ENCODE results near the gene FBXO46. TPM values are rescaled to one million over a fixed set of nuclear protein-coding genes. Genes with fewer than 3 reads are reported as not detected.
A peak's percentile ranks its signal among the peaks of the same experiment; 100 is the strongest.

FBXO46 gene
- total RNA-seq, 8 experiments from 2014 or later = 6.4 to 24.3 (median 8.9) TPM

GRCh38 chr19:45681391-45682015 is 49.2 kb downstream of the FBXO46 start:
- Histone ChIP-seq H3K27ac (no peak overlapping the region), H3K4me1 (replicated peaks in 1 of 2) (peaks cover 0 to 8% of the 10 kb centered on the region in 2 donors), H3K4me3 (peak overlapping the region; percentile 13 to 27 (median 19))
- peak; percentile 71 to 93 (median 82) for ATAC-seq (replicated peaks in 6 of 8)
- WGBS, 10 experiments = 0 to 40% (median 5%) methylated on average over 3 to 9 of the region's 51 CpGs
- in situ Hi-C loops (cut with MboI; ENCODE audit: low pct_unique_long_range_greater_than_20kb in 2 of 9, low sequenced_read_pairs in 9 of 9, unreplicated experiment in 9 of 9) = loop anchor here in 1 of 9 experiments (25.0 kb wide), 1 partner anchor 169 kb away; the partner anchor contains the start of gene VASP

- H3K27ac ChIP-seq = no peak overlapping the region
- H3K4me3 ChIP-seq = peak overlapping the region; percentile 7 to 20 (median 11)
- ATAC-seq (replicated peaks in 6 of 8) = peak in 7 of 8 experiments; percentile 5 to 84 (median 82)
- H3K4me1 ChIP-seq (replicated peaks in 1 of 2) = peaks cover 0 to 8% of the 10 kb centered on the region in 2 donors
- in situ Hi-C loops (cut with MboI; ENCODE audit: low pct_unique_long_range_greater_than_20kb in 2 of 9, low sequenced_read_pairs in 9 of 9, unreplicated experiment in 9 of 9) = loop anchor here in 1 of 9 experiments (25.0 kb wide), 1 partner anchor 165 kb away; the partner anchor contains the start of gene VASP
- WGBS, 10 experiments = 0 to 90% (median 20%) methylated on average over 1 to 19 of the region's 49 CpGs; no CpG with 5 or more reads in 1 of the 10 experiments
Observed at GRCh38 chr19:45677351-45678230, 53.1 kb downstream of the FBXO46 start.

GRCh38 chr19:45676851-45677263 is 53.8 kb downstream of the FBXO46 start:
- in situ Hi-C loops (cut with MboI; ENCODE audit: low pct_unique_long_range_greater_than_20kb in 2 of 9, low sequenced_read_pairs in 9 of 9, unreplicated experiment in 9 of 9) = loop anchor here in 1 of 9 experiments (25.0 kb wide), 1 partner anchor 165 kb away; the partner anchor contains the start of gene VASP
- H3K4me3 ChIP-seq = peak overlapping the region in 4 of 5 donors; percentile 9 to 20 (median 14)
- peaks cover 0 to 8% of the 10 kb centered on the region in 2 donors for H3K4me1 ChIP-seq (replicated peaks in 1 of 2)
- H3K27ac ChIP-seq = no peak overlapping the region
- ATAC-seq (replicated peaks in 6 of 8) = peak in 6 of 8 experiments; percentile 14 to 53 (median 48)
- whole genome bisulfite sequencing, 10 experiments = 0% methylated on average over 1 to 5 of the region's 28 CpGs; no CpG with 5 or more reads in 8 of the 10 experiments

- no peak overlapping the region for H3K27ac ChIP-seq
- in situ Hi-C loops (cut with MboI; ENCODE audit: low pct_unique_long_range_greater_than_20kb in 2 of 9, low sequenced_read_pairs in 9 of 9, unreplicated experiment in 9 of 9) = loop anchor here in 1 of 9 experiments (25.0 kb wide), 1 partner anchor 163 kb away; the partner anchor contains the start of gene VASP
- no peak for ATAC-seq (replicated peaks in 6 of 8)
- H3K4me1 ChIP-seq (replicated peaks in 1 of 2) = peaks cover 0 to 7% of the 10 kb centered on the region in 2 donors
- no peak overlapping the region for H3K4me3 ChIP-seq
- WGBS, 10 experiments = 55 to 100% (median 79%) methylated on average over 1 to 5 of the region's 7 CpGs; no CpG with 5 or more reads in 4 of the 10 experiments
Observed at GRCh38 chr19:45674946-45675345, 55.8 kb downstream of the FBXO46 start.

GRCh38 chr19:45670670-45671453 is 59.8 kb downstream of the FBXO46 start:
- in situ Hi-C loops (cut with MboI; ENCODE audit: low pct_unique_long_range_greater_than_20kb in 2 of 9, low sequenced_read_pairs in 9 of 9, unreplicated experiment in 9 of 9) = no loop called here
- peak in 7 of 8 experiments; percentile 17 to 77 (median 53) for ATAC-seq (replicated peaks in 6 of 8)
- Histone ChIP-seq H3K27ac (no peak overlapping the region), H3K4me3 (peak overlapping the region in 2 of 5 donors; percentile 22 to 24), H3K4me1 (replicated peaks in 1 of 2) (peaks cover 4 to 7% of the 10 kb centered on the region in 2 donors)
- WGBS, 10 experiments = no CpG with 5 or more reads among the region's 42 CpGs

GRCh38 chr19:45668342-45668871 is 62.3 kb downstream of the FBXO46 start:
- in situ Hi-C loops (cut with MboI; ENCODE audit: low pct_unique_long_range_greater_than_20kb in 2 of 9, low sequenced_read_pairs in 9 of 9, unreplicated experiment in 9 of 9) = no loop called here
- peaks cover 4 to 7% of the 10 kb centered on the region in 2 donors for H3K4me1 ChIP-seq (replicated peaks in 1 of 2)
- peak overlapping the region; percentile 29 to 55 (median 49) for H3K4me3 ChIP-seq
- 0 to 10% (median 0%) methylated on average over 2 to 13 of the region's 19 CpGs; no CpG with 5 or more reads in 3 of the 10 experiments for WGBS, 10 experiments
- peak in 2 of 8 experiments; percentile 0 to 5 for ATAC-seq (replicated peaks in 6 of 8)
- H3K27ac ChIP-seq = peak overlapping the region in 1 of 2 donors; percentile 24

GRCh38 chr19:45667620-45668341 is 62.9 kb downstream of the FBXO46 start, which contains the start of gene GIPR:
Gene GIPR, plus strand, starts transcription at chr19:45668221. Its CDS starts 1,300 bp downstream, at chr19:45669521.
- 30 to 74% methylated on average over 2 to 3 of the region's 15 CpGs; no CpG with 5 or more reads in 8 of the 10 experiments for WGBS, 10 experiments
- in situ Hi-C loops (cut with MboI; ENCODE audit: low pct_unique_long_range_greater_than_20kb in 2 of 9, low sequenced_read_pairs in 9 of 9, unreplicated experiment in 9 of 9) = no loop called here
- Histone ChIP-seq H3K4me3 (peak within 1 kb of the TSS; percentile 29 to 55 (median 49)), H3K4me1 (replicated peaks in 1 of 2) (peaks cover 4 to 7% of the 10 kb centered on the region in 2 donors), H3K27ac (peak within 1 kb of the TSS in 1 of 2 donors; percentile 33)
- ATAC-seq (replicated peaks in 6 of 8) = peak; percentile 7 to 72 (median 64)

GRCh38 chr19:45664575-45664974 is 66.1 kb downstream of the FBXO46 start:
- WGBS, 10 experiments = 33 to 83% (median 66%) methylated on average over 2 to 7 of the region's 7 CpGs; no CpG with 5 or more reads in 6 of the 10 experiments
- ATAC-seq (replicated peaks in 6 of 8) = no peak
- no peak overlapping the region for H3K27ac ChIP-seq
- peaks cover 4% of the 10 kb centered on the region in 2 donors for H3K4me1 ChIP-seq (replicated peaks in 1 of 2)
- in situ Hi-C loops (cut with MboI; ENCODE audit: low pct_unique_long_range_greater_than_20kb in 2 of 9, low sequenced_read_pairs in 9 of 9, unreplicated experiment in 9 of 9) = no loop called here
- no peak overlapping the region for H3K4me3 ChIP-seq

GRCh38 chr19:45663800-45664199 is 66.9 kb downstream of the FBXO46 start:
- no peak for ATAC-seq (replicated peaks in 6 of 8)
- in situ Hi-C loops (cut with MboI; ENCODE audit: low pct_unique_long_range_greater_than_20kb in 2 of 9, low sequenced_read_pairs in 9 of 9, unreplicated experiment in 9 of 9) = no loop called here
- H3K4me3 ChIP-seq = no peak overlapping the region
- H3K27ac ChIP-seq = no peak overlapping the region
- 100% methylated on average over 1 of the region's 1 CpG; no CpG with 5 or more reads in 9 of the 10 experiments for WGBS, 10 experiments
- H3K4me1 ChIP-seq (replicated peaks in 1 of 2) = peaks cover 4% of the 10 kb centered on the region in 2 donors

GRCh38 chr19:45660636-45661035 is 70.1 kb downstream of the FBXO46 start:
- Histone ChIP-seq H3K4me1 (replicated peaks in 1 of 2) (peaks cover 0 to 11% of the 10 kb centered on the region in 2 donors), H3K4me3 (no peak overlapping the region), H3K27ac (no peak overlapping the region)
- in situ Hi-C loops (cut with MboI; ENCODE audit: low pct_unique_long_range_greater_than_20kb in 2 of 9, low sequenced_read_pairs in 9 of 9, unreplicated experiment in 9 of 9) = no loop called here
- 0 to 100% (median 40%) methylated on average over 1 to 7 of the region's 8 CpGs; no CpG with 5 or more reads in 2 of the 10 experiments for WGBS, 10 experiments
- ATAC-seq (replicated peaks in 6 of 8) = peak in 3 of 8 experiments; percentile 20 to 86 (median 43)
